HUES48 (cell line): Measurements from ENCODE around the gene OR3A3.

Experiments
- H3K27ac ChIP-seq: one replicate; pipeline ENCODE4 v1.7.0; 2013; ENCODE audit warnings: low read depth, low read length, inconsistent platforms
- H3K27me3 ChIP-seq: 2 replicates; pipeline ENCODE4 v1.6.1; 2013; ENCODE audit warnings: mild to moderate bottlenecking, low read length; ENCODE audit not compliant: control insufficient read depth, insufficient read depth
- H3K36me3 ChIP-seq: 2 replicates; pipeline ENCODE4 v1.6.1; 2013; ENCODE audit warnings: low read length; ENCODE audit not compliant: control insufficient read depth, insufficient read depth
- H3K4me1 ChIP-seq: 2 replicates; pipeline ENCODE4 v1.6.1; 2013; ENCODE audit warnings: mild to moderate bottlenecking, low read length; ENCODE audit not compliant: control insufficient read depth, insufficient read depth
- H3K4me3 ChIP-seq: 2 replicates; pipeline ENCODE4 v1.5.1; 2013; ENCODE audit warnings: mild to moderate bottlenecking, low read depth, low read length
- H3K9ac ChIP-seq: 2 replicates; pipeline ENCODE4 v1.6.1; 2013; ENCODE audit warnings: mild to moderate bottlenecking, low read depth, low read length, moderate library complexity
- H3K9me3 ChIP-seq: 2 replicates; pipeline ENCODE4 v1.6.1; 2013; ENCODE audit warnings: low read length; ENCODE audit not compliant: control insufficient read depth, insufficient read depth

Gene OR3A3

GRCh38 chr17:3471599-3471998, 60.4 kb downstream of the OR3A3 start, which contains the start of gene SPATA22:
Gene SPATA22, minus strand, starts transcription at chr17:3471819. Its CDS starts 2,494 bp downstream, at chr17:3469325.
- Histone ChIP-seq H3K9ac (no peak within 1 kb of the TSS), H3K36me3 (no peaks in the 10 kb centered on the region), H3K4me1 (peaks cover 11% of the 10 kb centered on the region), H3K27me3 (no peaks in the 10 kb centered on the region), H3K27ac (no peak within 1 kb of the TSS), H3K4me3 (no peak within 1 kb of the TSS), H3K9me3 (no peaks in the 10 kb centered on the region)

DNA sequence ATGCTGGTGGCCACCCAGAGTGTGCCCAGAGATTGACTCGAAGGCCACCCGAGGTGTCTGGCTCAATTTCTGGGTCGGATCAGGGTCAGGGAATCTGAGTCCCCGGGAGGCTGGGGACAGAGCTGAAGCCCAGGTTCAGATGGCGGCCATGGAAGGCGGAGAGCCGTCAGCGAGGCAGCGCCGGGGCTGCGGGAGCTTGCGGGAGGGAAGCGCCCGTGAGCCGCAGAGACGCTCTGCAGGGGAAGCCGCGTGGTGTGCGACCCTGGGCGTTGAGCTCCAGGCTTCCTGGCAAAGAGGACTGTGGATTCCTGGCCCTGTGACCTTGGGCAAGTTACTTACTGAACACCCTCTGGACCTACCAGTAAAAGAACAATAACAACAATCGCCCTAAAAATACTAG, 61.0 kb downstream of the OR3A3 start:
- Histone ChIP-seq H3K4me3 (no peak overlapping the region), H3K36me3 (no peaks in the 10 kb centered on the region), H3K9ac (no peak overlapping the region), H3K27me3 (no peaks in the 10 kb centered on the region), H3K4me1 (peaks cover 11% of the 10 kb centered on the region), H3K27ac (no peak overlapping the region), H3K9me3 (no peaks in the 10 kb centered on the region)
